Neural progenitor cell (in vitro differentiated cells): ENCODE results near the gene AIMP1.

Experiments used
- CTCF ChIP-seq: fragments of 200-600 bp; sonication (generic); IDR thresholded peaks from 2 replicates; pipeline ENCODE4 v1.5.1; 2017; ENCODE audit warnings: antibody characterized with exemption, mild to moderate bottlenecking
- EZH2 ChIP-seq: fragments of 200-600 bp; sonication (generic); IDR thresholded peaks from 2 replicates; pipeline ENCODE4 v1.6.1; 2017; ENCODE audit warnings: antibody characterized with exemption, mild to moderate bottlenecking, moderate library complexity

GRCh38 chr4:106320235-106320634 lies 3.9 kb downstream of the AIMP1 start:
- TF ChIP-seq CTCF, result no peak
- no peak for TF ChIP-seq EZH2
